Calu3 (cell line): Measurements from ENCODE around the gene EDAR. TPM values are rescaled to one million over a fixed set of nuclear protein-coding genes. Genes with fewer than 3 reads are reported as not detected.

Experiments
- BruUV-seq: library from RNA; stranded (reverse); fragments of 400-500 nt; replicated peaks from 2 replicates; lab custom pipeline; 2021; lab: Mats Ljungman, UMichigan
- CTCF ChIA-PET: fragments of 300-600 bp; sonication (Branson Sonifier 250); formaldehyde crosslinking; loops from one replicate; lab custom pipeline; 2022; ENCODE audit warnings: antibody characterized with exemption; lab: Charles Lee
- DNase-seq: peaks from one replicate; pipeline ENCODE4 v3.0.0; 2022
- H3K27ac Mint-ChIP-seq: one replicate; pipeline ENCODE4 v1.8.0; 2022; ENCODE audit warnings: mixed read lengths; ENCODE audit not compliant: unreplicated experiment
- H3K27me3 Mint-ChIP-seq: one replicate; pipeline ENCODE4 v1.8.0; 2022; ENCODE audit warnings: mixed read lengths; ENCODE audit not compliant: unreplicated experiment
- H3K36me3 Mint-ChIP-seq: one replicate; pipeline ENCODE4 v1.8.0; 2022; ENCODE audit warnings: mild to moderate bottlenecking, moderate library complexity, mixed read lengths; ENCODE audit not compliant: insufficient read depth, unreplicated experiment
- H3K4me1 Mint-ChIP-seq: one replicate; pipeline ENCODE4 v1.8.0; 2022; ENCODE audit warnings: mild to moderate bottlenecking, low read depth, mixed read lengths; ENCODE audit not compliant: unreplicated experiment
- H3K4me3 Mint-ChIP-seq: one replicate; pipeline ENCODE4 v1.8.0; 2022; ENCODE audit warnings: mild to moderate bottlenecking, low read depth, moderate library complexity, mixed read lengths; ENCODE audit not compliant: unreplicated experiment
- H3K9me3 Mint-ChIP-seq: one replicate; pipeline ENCODE4 v1.8.0; 2022; ENCODE audit warnings: low read depth, mixed read lengths; ENCODE audit not compliant: unreplicated experiment
- intact Hi-C: fragments of 100-400 bp; cut with micrococcal nuclease; formaldehyde crosslinking; loops from one replicate; pipeline ENCODE4 v1.10.0; 2022; ENCODE audit not compliant: unreplicated experiment
- total RNA-seq: library from RNA; stranded (reverse); gene quantifications from 2 replicates; pipeline ENCODE4 v1.2.3, GENCODE V29; 2022
- TF ChIP-seq, protein P1 (sequence below): fragments of 200-600 bp; IDR thresholded peaks from one replicate; pipeline ENCODE4 v1.8.0; 2022; ENCODE audit warnings: antibody characterized with exemption; ENCODE audit not compliant: unreplicated experiment

EDAR gene
- total RNA-seq, 1 experiment from 2014 or later = not detected

DNA sequence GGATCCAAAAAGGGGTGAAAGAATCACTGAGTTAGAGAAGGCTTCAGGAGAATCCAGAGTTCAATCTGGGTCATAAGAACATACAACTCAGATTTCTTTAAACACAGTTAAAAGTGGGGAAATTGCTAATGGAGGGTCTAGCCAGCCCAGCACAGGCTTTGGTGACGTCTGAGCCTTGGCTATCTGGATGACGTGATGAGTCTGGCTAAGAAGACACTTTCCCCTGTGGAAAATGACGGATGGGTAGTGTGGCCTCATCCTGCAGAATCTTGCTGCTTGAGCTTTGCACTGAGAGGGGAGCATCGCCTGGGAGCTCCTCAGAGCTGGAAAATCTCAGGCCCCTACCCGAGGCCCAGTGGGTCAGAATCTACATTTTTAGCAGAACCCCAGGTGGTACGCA, 19.2 kb downstream of the EDAR start:
- DNase-seq = no peak
- Mint-ChIP-seq H3K27ac (no peak overlapping the region), H3K4me3 (no peak overlapping the region), H3K4me1 (peaks cover 24% of the 10 kb centered on the region), H3K36me3 (no peaks in the 10 kb centered on the region), H3K9me3 (no peaks in the 10 kb centered on the region), H3K27me3 (peaks cover under 1% of the 10 kb centered on the region)
- BruUV-seq = no TSS peak
- intact Hi-C loops = no loop called here
- TF ChIP-seq, protein P1, sequence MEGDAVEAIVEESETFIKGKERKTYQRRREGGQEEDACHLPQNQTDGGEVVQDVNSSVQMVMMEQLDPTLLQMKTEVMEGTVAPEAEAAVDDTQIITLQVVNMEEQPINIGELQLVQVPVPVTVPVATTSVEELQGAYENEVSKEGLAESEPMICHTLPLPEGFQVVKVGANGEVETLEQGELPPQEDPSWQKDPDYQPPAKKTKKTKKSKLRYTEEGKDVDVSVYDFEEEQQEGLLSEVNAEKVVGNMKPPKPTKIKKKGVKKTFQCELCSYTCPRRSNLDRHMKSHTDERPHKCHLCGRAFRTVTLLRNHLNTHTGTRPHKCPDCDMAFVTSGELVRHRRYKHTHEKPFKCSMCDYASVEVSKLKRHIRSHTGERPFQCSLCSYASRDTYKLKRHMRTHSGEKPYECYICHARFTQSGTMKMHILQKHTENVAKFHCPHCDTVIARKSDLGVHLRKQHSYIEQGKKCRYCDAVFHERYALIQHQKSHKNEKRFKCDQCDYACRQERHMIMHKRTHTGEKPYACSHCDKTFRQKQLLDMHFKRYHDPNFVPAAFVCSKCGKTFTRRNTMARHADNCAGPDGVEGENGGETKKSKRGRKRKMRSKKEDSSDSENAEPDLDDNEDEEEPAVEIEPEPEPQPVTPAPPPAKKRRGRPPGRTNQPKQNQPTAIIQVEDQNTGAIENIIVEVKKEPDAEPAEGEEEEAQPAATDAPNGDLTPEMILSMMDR = no peak
- CTCF ChIA-PET = no interaction called here

DNA sequence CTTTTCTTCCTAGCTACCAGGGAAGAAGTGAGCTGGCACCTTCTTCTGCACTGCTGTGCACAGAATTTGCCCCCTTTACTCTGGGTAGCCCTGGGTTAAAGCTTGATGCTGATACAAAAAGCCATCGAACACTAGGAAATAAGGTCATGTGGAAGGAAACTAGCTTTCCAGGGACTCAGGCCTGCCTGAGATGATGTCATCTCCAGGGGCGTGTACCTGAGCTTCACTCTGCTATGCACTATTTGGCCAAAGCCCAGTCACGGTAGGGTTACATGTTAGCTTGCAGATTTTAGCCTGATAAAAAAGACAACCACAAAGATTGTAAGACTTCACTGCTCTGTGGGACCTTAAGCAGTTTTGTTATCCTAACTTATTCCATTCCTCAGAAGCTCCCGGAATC, 20.4 kb downstream of the EDAR start:
- H3K27me3 Mint-ChIP-seq = no peaks in the 10 kb centered on the region
- no peaks in the 10 kb centered on the region for H3K36me3 Mint-ChIP-seq
- H3K4me3 Mint-ChIP-seq = no peak overlapping the region
- no peaks in the 10 kb centered on the region for H3K9me3 Mint-ChIP-seq
- DNase-seq = peak; percentile 47
- no TSS peak for BruUV-seq
- CTCF ChIA-PET = interaction anchor here (0.8 kb wide), 2 partner anchors 9 to 10 kb away, joined by 3 to 4 read pairs; no protein-coding TSS in a partner anchor
- no peak overlapping the region for H3K27ac Mint-ChIP-seq
- TF ChIP-seq, protein P1 = no peak
- H3K4me1 Mint-ChIP-seq = peaks cover 24% of the 10 kb centered on the region
- intact Hi-C loops = no loop called here

DNA sequence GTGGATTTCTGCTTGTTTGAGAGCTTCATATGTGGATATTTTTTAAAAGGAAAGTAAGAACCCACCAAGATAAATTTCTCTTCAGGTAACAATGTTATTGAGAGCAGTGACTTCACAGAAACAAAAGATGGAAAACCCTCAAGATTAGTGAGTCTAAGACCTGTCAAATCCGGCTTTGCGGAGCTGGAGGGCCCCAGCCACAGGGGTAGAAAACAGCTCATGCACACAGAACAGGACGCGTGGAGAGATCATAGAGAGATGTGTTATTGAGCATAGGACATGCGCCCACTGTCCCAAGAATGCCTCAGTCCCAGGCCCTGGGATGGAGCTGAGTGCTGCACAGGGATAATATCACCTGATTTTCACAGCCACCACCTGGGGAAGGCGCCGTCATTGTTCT, 21.3 kb downstream of the EDAR start:
- H3K27me3 Mint-ChIP-seq = no peaks in the 10 kb centered on the region
- no peak overlapping the region for H3K27ac Mint-ChIP-seq
- H3K4me3 Mint-ChIP-seq = no peak overlapping the region
- no TSS peak for BruUV-seq
- CTCF ChIA-PET = no interaction called here
- peaks cover 24% of the 10 kb centered on the region for H3K4me1 Mint-ChIP-seq
- H3K9me3 Mint-ChIP-seq = no peaks in the 10 kb centered on the region
- no peak for DNase-seq
- intact Hi-C loops = no loop called here
- H3K36me3 Mint-ChIP-seq = no peaks in the 10 kb centered on the region
- TF ChIP-seq, protein P1 = no peak

DNA sequence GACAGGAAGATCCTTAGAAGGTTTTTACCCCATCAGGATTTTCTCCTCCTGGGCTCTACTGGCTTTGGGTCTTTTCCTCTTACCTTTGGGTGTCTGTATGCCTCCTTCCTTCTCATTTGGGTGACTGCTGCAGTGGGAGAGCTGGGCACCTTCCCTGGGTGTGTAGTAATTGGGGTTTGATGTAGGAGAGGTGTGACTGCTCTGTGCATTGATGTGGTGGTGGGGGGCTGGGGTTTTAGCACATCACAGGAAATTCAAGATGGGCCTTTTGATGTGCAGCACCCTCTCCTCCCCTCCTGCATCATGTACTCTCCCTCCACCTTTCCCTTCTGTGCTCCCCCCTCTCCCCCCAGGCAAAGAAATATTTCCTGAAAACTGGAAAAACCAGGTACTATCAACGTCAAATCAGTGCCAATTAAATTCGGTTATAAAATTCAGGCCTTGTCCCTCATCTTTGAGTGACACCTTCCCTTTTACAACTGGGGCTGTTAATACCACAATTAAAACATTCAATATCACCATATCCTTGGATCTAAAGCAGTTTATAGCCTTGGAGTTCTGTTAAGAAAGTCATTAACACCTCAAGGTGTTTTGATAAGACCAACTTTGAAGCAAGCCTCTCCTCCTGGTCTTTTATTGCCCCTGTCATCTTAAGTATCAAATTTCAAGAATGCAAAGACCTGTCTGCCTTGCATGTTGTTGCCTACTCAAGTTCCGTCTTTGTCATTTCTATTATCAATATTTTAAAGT, 23.3 kb downstream of the EDAR start:
- H3K27me3 Mint-ChIP-seq = no peaks in the 10 kb centered on the region
- H3K9me3 Mint-ChIP-seq = no peaks in the 10 kb centered on the region
- no peak overlapping the region for H3K4me3 Mint-ChIP-seq
- intact Hi-C loops = no loop called here
- no TSS peak for BruUV-seq
- H3K4me1 Mint-ChIP-seq = peaks cover 8% of the 10 kb centered on the region
- CTCF ChIA-PET = no interaction called here
- TF ChIP-seq, protein P1 = no peak
- no peak overlapping the region for H3K27ac Mint-ChIP-seq
- H3K36me3 Mint-ChIP-seq = no peaks in the 10 kb centered on the region
- DNase-seq = no peak
